Endothelial cell of umbilical vein (primary cell): ENCODE data around the gene KANK4. TPM values are rescaled to one million over a fixed set of nuclear protein-coding genes. Genes with fewer than 3 reads are reported as not detected.

Experiments used
- BruUV-seq: library from RNA; stranded (reverse); fragments of 400-500 nt; replicated peaks from 2 replicates; lab custom pipeline; 2021; lab: Mats Ljungman, UMichigan
- CTCF ChIA-PET: fragments of 300-600, 350-600 bp; sonication (Branson Sonifier 250); formaldehyde crosslinking; loops from one replicate; lab custom pipeline; 2021; ENCODE audit warnings: antibody characterized with exemption, inconsistent platforms; lab: Charles Lee
- POLR2A ChIA-PET: fragments of 300-600, 350-600 bp; sonication (Branson Sonifier 250); formaldehyde crosslinking; loops from one replicate; lab custom pipeline; 2021; ENCODE audit warnings: antibody characterized with exemption, inconsistent platforms; lab: Charles Lee
- DNase-seq: peaks from one replicate; pipeline ENCODE4 v3.0.0-alpha.2; 2011; ENCODE audit warnings: low read depth, low spot score
- FAIRE-seq: peaks from 2 replicates; lab custom pipeline; 2011; peaks lifted over from hg19 to GRCh38; lab: Jason Lieb, UNC
- H2AFZ ChIP-seq: 2 replicates; pipeline ENCODE4 v1.6.0; 2012; ENCODE audit warnings: low read depth, low read length, control low read depth, inconsistent platforms
- H3K27ac ChIP-seq: 2 replicates; pipeline ENCODE4 v1.5.1; 2011; ENCODE audit warnings: low read depth, mild to moderate bottlenecking, control low read depth, low read length, moderate library complexity; ENCODE audit not compliant: insufficient read depth
- H3K27me3 ChIP-seq, 2 experiments: 2 replicates each; pipeline versions ENCODE4 v1.6.0 to v1.6.1; 2011; ENCODE audit warnings: low read length in 2 of 2, mixed read lengths in 1 of 2; ENCODE audit not compliant: control insufficient read depth in 2 of 2, insufficient read depth in 2 of 2
- H3K36me3 ChIP-seq, 2 experiments: 2 replicates in 1 of 2; 3 replicates in 1 of 2; pipeline ENCODE4 v1.5.1; 2011; ENCODE audit warnings: low read length in 2 of 2, mild to moderate bottlenecking in 1 of 2, moderate library complexity in 1 of 2; ENCODE audit not compliant: control insufficient read depth in 2 of 2, insufficient read depth in 2 of 2; ENCODE audit errors: extremely low read depth in 1 of 2
- H3K4me1 ChIP-seq: 3 replicates; pipeline ENCODE4 v1.5.1; 2011; ENCODE audit warnings: mild to moderate bottlenecking, low read length; ENCODE audit not compliant: control insufficient read depth, insufficient read depth; ENCODE audit errors: extremely low read depth
- H3K4me2 ChIP-seq: 2 replicates; pipeline ENCODE4 v1.6.1; 2011; ENCODE audit warnings: low read length, control low read depth, mixed read lengths; ENCODE audit not compliant: insufficient read depth
- H3K4me3 ChIP-seq, 3 experiments: fragments of 200-600 bp in 1 of 3; sonication (generic), shearing (Covaris generic) in 1 of 3; replicated peaks in 1 of 3; 2 replicates each; pipeline ENCODE4 v1.5.1; 2011 to 2016; ENCODE audit warnings: control low read depth in 3 of 3, low read length in 3 of 3, mild to moderate bottlenecking in 2 of 3, inconsistent platforms in 1 of 3, low read depth in 1 of 3, moderate library complexity in 1 of 3; ENCODE audit not compliant: insufficient read depth in 1 of 3
- H3K79me2 ChIP-seq: 2 replicates; pipeline ENCODE4 v1.6.0; 2012; ENCODE audit warnings: low read length, inconsistent platforms; ENCODE audit not compliant: control insufficient read depth, insufficient read depth
- H3K9ac ChIP-seq: replicated peaks from 2 replicates; pipeline ENCODE3; 2011; ENCODE audit warnings: low read length, control low read depth; ENCODE audit not compliant: insufficient read depth; ENCODE audit errors: extremely low read depth
- H3K9me1 ChIP-seq: replicated peaks from 3 replicates; pipeline ENCODE4 v1.6.0; 2011; ENCODE audit warnings: mild to moderate bottlenecking, low read length; ENCODE audit not compliant: control insufficient read depth, insufficient read depth; ENCODE audit errors: extremely low read depth
- H3K9me3 ChIP-seq: replicated peaks from 2 replicates; pipeline ENCODE4 v1.5.1; 2012; ENCODE audit warnings: low read length, inconsistent platforms; ENCODE audit not compliant: control insufficient read depth, insufficient read depth
- H4K20me1 ChIP-seq: replicated peaks from 2 replicates; pipeline ENCODE3; 2011; ENCODE audit warnings: mild to moderate bottlenecking, low read length; ENCODE audit not compliant: control insufficient read depth, insufficient read depth; ENCODE audit errors: extremely low read depth
- CTCF ChIP-seq, 2 donors: IDR thresholded peaks; 1 replicate in 1 of 2; 2 replicates in 1 of 2; pipeline ENCODE4 v1.5.1; 2011; ENCODE audit warnings: low read length in 2 of 2, mild to moderate bottlenecking in 2 of 2, moderate library complexity in 2 of 2, control low read depth in 1 of 2, inconsistent platforms in 1 of 2, low read depth in 1 of 2; ENCODE audit not compliant: insufficient read depth in 1 of 2; ENCODE audit errors: extremely low read depth in 1 of 2
- EZH2 ChIP-seq: IDR thresholded peaks from 2 replicates; pipeline ENCODE4 v1.6.1; 2012; ENCODE audit warnings: borderline replicate concordance, low read depth, mild to moderate bottlenecking, moderate library complexity, low read length, inconsistent platforms; ENCODE audit not compliant: severe bottlenecking
- FOS ChIP-seq: IDR thresholded peaks from 2 replicates; pipeline ENCODE4 v1.6.1; 2011; ENCODE audit warnings: mild to moderate bottlenecking, low read length, moderate library complexity, borderline replicate concordance; ENCODE audit not compliant: insufficient read depth
- GATA2 ChIP-seq: IDR thresholded peaks from 2 replicates; pipeline ENCODE4 v1.7.0; 2011; ENCODE audit warnings: low read depth, mild to moderate bottlenecking, moderate library complexity, mixed read lengths, low read length; ENCODE audit not compliant: insufficient read length, insufficient read depth
- JUN ChIP-seq: IDR thresholded peaks from 2 replicates; pipeline ENCODE4 v1.6.1; 2011; ENCODE audit warnings: borderline replicate concordance, low read depth; ENCODE audit not compliant: insufficient read length, insufficient read depth
- MAX ChIP-seq: IDR thresholded peaks from 2 replicates; pipeline ENCODE4 v1.6.1; 2011; ENCODE audit not compliant: insufficient read depth, insufficient read length
- MYC ChIP-seq: IDR thresholded peaks from one replicate; pipeline ENCODE4 v1.6.1; 2011; ENCODE audit warnings: mild to moderate bottlenecking, low read depth, low read length
- POLR2A ChIP-seq: IDR thresholded peaks from 2 replicates; pipeline ENCODE4 v1.6.1; 2012; ENCODE audit warnings: low read depth, mild to moderate bottlenecking, control low read depth, low read length
- POLR2AphosphoS5 ChIP-seq: IDR thresholded peaks from 2 replicates; pipeline ENCODE4 v1.6.1; 2012; ENCODE audit warnings: low read depth, mild to moderate bottlenecking, control low read depth, low read length, moderate library complexity; ENCODE audit not compliant: insufficient read depth
- dilution Hi-C: fragments of 300-500 bp; cut with MboI; formaldehyde crosslinking; loops from one replicate; pipeline ENCODE4 v1.15.0; 2019; ENCODE audit warnings: low sequenced_read_pairs; ENCODE audit not compliant: extremely low pct_ligation_motif_present
- intact Hi-C: fragments of 100-400 bp; cut with micrococcal nuclease; formaldehyde crosslinking; loops from one replicate; pipeline ENCODE4 v1.10.0; 2022
- polyA plus RNA-seq, 4 experiments: library from polyadenylated mRNA; depleted of rRNA in 3 of 4; stranded (reverse) in 3 of 4; unstranded in 1 of 4; fragments of >200 nt; gene quantifications; 2 replicates each; pipeline versions ENCODE4 v1.2.1 to v1.2.3, GENCODE V29; 2011 to 2012; ENCODE audit warnings: missing spikeins in 1 of 4
- total RNA-seq: library from RNA; stranded (reverse); gene quantifications from 2 replicates; pipeline ENCODE4 v1.2.3, GENCODE V29; 2021

Gene KANK4
- total and polyA plus RNA-seq, 2 donors (not counting 3 experiments of a cell fraction or from before 2014, with no cell fraction given): not detected

DNA sequence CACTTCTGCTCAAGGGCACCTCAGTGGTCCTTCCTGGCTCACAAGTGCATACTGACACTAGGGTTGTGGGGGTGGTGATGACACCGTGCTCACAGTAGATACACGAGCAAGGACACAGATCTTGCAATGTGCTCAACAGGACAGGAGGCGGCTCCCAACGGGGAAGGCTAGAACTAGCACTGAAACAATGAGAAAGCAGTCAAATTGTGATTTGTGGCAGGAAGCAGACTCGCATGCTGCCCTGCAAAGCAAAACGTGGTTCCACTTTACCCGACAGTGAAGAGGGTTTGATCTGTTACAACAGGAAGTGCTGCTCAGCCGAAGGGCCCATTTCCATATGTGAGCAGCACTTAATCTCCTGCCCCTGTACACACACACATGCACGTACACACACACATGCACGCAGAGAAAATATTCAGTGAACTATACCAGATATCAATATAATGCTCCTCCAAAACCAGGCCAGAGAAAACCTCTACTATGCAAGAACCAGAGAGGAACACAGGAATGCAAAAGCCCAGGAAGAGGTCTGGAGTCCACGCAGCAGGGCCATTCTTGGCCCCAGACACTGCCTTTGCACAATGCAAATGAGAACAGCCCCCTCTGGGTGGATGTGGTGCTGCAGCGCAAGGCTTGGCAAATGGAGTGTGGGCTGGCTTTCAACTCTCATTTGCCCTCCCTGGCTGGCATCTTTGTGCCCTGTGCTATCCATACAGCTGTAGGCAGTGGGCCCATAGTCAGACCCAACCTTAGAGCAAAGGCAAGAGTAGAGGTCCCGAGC, 47.1 kb downstream of the KANK4 start:
- dilution Hi-C loops: no loop called here
- ChIA-PET POLR2A (no interaction called here), CTCF (no interaction called here)
- Histone ChIP-seq H3K4me2 (no peak overlapping the region), H3K27me3 (no peaks in the 10 kb centered on the region), H3K4me3 (no peak overlapping the region), H3K9me3 (no peaks in the 10 kb centered on the region), H3K36me3 (no peaks in the 10 kb centered on the region), H3K9ac (no peak overlapping the region), H3K4me1 (no peaks in the 10 kb centered on the region), H3K9me1 (no peaks in the 10 kb centered on the region), H2AFZ (no peak overlapping the region), H3K27ac (no peak overlapping the region), H3K79me2 (no peaks in the 10 kb centered on the region), H4K20me1 (no peaks in the 10 kb centered on the region)
- DNase-seq: no peak
- intact Hi-C loops: no loop called here
- no TSS peak for BruUV-seq
- FAIRE-seq: no peak
- TF ChIP-seq MAX (no peak), EZH2 (no peak), JUN (no peak), POLR2A (no peak), CTCF (IDR thresholded peaks at IDR 0.05; ENCODE audit: extremely low read depth in 1 of 2, insufficient read depth in 1 of 2, low read depth in 1 of 2, low read length in 2 of 2) (no peak), GATA2 (no peak), FOS (no peak), POLR2AphosphoS5 (no peak), MYC (no peak)
